Measurements from ENCODE around the gene SULT1C3.

The SULT1C3 gene

GRCh38 chr2:108304975-108305374, 65.2 kb downstream of the SULT1C3 start:
- TF ChIP-seq POLR2AphosphoS5 (IDR thresholded peaks at IDR 0.05; ENCODE audit: low read depth), result no peak
- no peak for DNase-seq (ENCODE audit: low read depth in 1 of 2, low spot score in 1 of 2)
- no peak overlapping the region for H3K4me3 ChIP-seq (replicated peaks; ENCODE audit: insufficient read depth, low read length)

GRCh38 chr2:108305901-108306300, 66.1 kb downstream of the SULT1C3 start:
- no peak for DNase-seq (ENCODE audit: low read depth in 1 of 2, low spot score in 1 of 2)
- peaks cover 2% of the 10 kb centered on the region for H3K27me3 ChIP-seq (ENCODE audit: insufficient read depth, poor library complexity, severe bottlenecking)
- no peak for TF ChIP-seq POLR2AphosphoS5 (IDR thresholded peaks at IDR 0.05; ENCODE audit: low read depth)
- TF ChIP-seq, protein P1, sequence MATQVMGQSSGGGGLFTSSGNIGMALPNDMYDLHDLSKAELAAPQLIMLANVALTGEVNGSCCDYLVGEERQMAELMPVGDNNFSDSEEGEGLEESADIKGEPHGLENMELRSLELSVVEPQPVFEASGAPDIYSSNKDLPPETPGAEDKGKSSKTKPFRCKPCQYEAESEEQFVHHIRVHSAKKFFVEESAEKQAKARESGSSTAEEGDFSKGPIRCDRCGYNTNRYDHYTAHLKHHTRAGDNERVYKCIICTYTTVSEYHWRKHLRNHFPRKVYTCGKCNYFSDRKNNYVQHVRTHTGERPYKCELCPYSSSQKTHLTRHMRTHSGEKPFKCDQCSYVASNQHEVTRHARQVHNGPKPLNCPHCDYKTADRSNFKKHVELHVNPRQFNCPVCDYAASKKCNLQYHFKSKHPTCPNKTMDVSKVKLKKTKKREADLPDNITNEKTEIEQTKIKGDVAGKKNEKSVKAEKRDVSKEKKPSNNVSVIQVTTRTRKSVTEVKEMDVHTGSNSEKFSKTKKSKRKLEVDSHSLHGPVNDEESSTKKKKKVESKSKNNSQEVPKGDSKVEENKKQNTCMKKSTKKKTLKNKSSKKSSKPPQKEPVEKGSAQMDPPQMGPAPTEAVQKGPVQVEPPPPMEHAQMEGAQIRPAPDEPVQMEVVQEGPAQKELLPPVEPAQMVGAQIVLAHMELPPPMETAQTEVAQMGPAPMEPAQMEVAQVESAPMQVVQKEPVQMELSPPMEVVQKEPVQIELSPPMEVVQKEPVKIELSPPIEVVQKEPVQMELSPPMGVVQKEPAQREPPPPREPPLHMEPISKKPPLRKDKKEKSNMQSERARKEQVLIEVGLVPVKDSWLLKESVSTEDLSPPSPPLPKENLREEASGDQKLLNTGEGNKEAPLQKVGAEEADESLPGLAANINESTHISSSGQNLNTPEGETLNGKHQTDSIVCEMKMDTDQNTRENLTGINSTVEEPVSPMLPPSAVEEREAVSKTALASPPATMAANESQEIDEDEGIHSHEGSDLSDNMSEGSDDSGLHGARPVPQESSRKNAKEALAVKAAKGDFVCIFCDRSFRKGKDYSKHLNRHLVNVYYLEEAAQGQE (IDR thresholded peaks at IDR 0.05; ENCODE audit: insufficient replicate concordance, low read depth), result no peak
- TF ChIP-seq, protein P2, sequence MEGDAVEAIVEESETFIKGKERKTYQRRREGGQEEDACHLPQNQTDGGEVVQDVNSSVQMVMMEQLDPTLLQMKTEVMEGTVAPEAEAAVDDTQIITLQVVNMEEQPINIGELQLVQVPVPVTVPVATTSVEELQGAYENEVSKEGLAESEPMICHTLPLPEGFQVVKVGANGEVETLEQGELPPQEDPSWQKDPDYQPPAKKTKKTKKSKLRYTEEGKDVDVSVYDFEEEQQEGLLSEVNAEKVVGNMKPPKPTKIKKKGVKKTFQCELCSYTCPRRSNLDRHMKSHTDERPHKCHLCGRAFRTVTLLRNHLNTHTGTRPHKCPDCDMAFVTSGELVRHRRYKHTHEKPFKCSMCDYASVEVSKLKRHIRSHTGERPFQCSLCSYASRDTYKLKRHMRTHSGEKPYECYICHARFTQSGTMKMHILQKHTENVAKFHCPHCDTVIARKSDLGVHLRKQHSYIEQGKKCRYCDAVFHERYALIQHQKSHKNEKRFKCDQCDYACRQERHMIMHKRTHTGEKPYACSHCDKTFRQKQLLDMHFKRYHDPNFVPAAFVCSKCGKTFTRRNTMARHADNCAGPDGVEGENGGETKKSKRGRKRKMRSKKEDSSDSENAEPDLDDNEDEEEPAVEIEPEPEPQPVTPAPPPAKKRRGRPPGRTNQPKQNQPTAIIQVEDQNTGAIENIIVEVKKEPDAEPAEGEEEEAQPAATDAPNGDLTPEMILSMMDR (IDR thresholded peaks at IDR 0.05; ENCODE audit: insufficient read depth, low read length), result no peak
- H3K4me3 ChIP-seq (replicated peaks; ENCODE audit: insufficient read depth, low read length), result no peak overlapping the region
- H3K27ac ChIP-seq (replicated peaks), result no peak overlapping the region

More at GRCh38 chr2:108304975-108305374, 65.2 kb downstream of the SULT1C3 start:
- no peak overlapping the region for H3K27ac ChIP-seq (replicated peaks)
- H3K27me3 ChIP-seq (ENCODE audit: insufficient read depth, poor library complexity, severe bottlenecking), result peaks cover 2% of the 10 kb centered on the region

- H3K4me3 ChIP-seq (replicated peaks; ENCODE audit: insufficient read depth, low read length), result no peak overlapping the region
- DNase-seq (ENCODE audit: low read depth in 1 of 2, low spot score in 1 of 2), result no peak
- no peaks in the 10 kb centered on the region for H3K27me3 ChIP-seq (ENCODE audit: insufficient read depth, poor library complexity, severe bottlenecking)
- no peak overlapping the region for H3K27ac ChIP-seq (replicated peaks)
- TF ChIP-seq GABPA (IDR thresholded peaks at IDR 0.05; ENCODE audit: low read depth), result no peak
- TF ChIP-seq, protein P2 (IDR thresholded peaks at IDR 0.05; ENCODE audit: insufficient read depth, low read length), result no peak
Measured at GRCh38 chr2:108309903-108310302, 70.1 kb downstream of the SULT1C3 start.
